Kidney tubule cell (primary cell): Measurements from ENCODE around the gene ADGRG6.
A peak's percentile ranks its signal among the peaks of the same experiment; 100 is the strongest.

ENCODE experiments used
- DNase-seq: peaks from one replicate; pipeline ENCODE4 v3.0.0-alpha.2; 2018; ENCODE audit warnings: low spot score

The ADGRG6 gene

GRCh38 chr6:142485256-142485655 is 183.4 kb downstream of the ADGRG6 start:
- no peak for DNase-seq

DNA sequence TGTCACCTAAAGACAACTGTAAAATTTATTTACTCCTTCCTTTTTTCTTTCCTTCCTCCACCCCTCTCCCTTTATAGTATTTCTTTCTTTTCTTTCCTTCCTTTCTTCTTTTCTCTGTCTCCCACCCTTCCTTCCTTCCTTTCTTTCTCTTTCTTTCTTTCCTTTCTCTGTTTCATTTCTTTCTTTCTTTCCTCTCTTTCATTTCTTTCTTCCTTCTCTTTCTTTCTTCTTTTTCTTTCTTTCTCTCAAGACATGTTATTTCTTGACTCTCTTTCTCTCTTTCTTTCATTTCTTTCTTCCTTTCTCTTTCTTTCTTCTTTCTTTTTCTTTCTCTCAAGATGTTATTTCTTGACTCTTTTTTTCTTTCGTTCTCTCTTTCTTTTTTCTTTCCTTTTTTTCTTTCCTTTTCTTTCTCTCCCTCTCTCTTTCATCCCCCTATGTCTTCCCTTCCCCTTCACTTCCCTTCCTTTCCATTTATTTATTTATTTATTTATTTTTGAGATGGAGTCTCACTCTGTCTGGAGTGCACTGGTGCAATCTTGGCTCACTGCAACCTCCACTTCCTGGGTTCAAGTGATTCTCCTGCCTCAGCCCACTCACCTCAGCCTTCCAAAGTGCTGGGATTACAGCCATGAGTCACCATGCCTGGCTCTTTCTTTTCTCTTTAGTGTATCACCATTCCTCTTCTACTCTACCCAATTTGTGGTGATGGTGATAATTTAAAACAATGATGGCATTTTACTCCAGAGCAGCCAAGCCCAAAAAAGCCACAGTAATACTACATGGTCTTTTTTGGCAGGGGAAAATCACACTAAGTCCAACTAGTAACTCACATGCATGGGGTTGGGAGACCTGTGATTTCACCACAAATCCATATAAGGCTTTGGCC is 188.2 kb downstream of the ADGRG6 start:
- peak; percentile 38 for DNase-seq
